SKM-1 treated with dmso at 0.1 percent for 144 hours (cell line): ENCODE measurements around the gene PCDHB12.
"Not testable (repeated sequence)": the region's sequence is repeated elsewhere in the genome, so short reads cannot be mapped to it uniquely, and the experiment has no call there.

ENCODE experiments used
- DNase-seq: peaks from one replicate; lab custom pipeline; 2025; ENCODE audit not compliant: unreplicated experiment; lab: John Stamatoyannopoulos, UW

Gene PCDHB12

DNA sequence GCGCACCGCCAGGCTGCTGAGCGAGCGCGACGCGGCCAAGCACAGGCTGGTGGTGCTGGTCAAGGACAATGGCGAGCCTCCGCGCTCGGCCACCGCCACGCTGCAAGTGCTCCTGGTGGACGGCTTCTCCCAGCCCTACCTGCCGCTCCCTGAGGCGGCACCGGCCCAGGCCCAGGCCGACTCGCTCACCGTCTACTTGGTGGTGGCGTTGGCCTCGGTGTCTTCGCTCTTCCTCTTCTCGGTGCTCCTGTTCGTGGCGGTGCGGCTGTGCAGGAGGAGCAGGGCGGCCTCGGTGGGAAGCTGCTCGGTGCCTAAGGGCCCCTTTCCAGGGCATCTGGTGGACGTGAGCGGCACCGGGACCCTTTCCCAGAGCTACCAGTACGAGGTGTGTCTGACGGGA, 6.9 kb upstream of the PCDHB12 start:
- not testable (repeated sequence) for DNase-seq

DNA sequence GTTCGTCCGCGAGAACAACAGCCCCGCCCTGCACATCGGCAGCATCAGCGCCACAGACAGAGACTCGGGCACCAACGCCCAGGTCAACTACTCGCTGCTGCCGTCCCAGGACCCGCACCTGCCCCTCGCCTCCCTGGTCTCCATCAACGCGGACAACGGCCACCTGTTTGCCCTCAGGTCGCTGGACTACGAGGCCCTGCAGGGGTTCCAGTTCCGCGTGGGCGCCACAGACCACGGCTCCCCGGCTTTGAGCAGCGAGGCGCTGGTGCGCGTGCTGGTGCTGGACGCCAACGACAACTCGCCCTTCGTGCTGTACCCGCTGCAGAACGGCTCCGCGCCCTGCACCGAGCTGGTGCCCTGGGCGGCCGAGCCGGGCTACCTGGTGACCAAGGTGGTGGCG, 1.8 kb downstream of the PCDHB12 start:
- not testable (repeated sequence) for DNase-seq

DNA sequence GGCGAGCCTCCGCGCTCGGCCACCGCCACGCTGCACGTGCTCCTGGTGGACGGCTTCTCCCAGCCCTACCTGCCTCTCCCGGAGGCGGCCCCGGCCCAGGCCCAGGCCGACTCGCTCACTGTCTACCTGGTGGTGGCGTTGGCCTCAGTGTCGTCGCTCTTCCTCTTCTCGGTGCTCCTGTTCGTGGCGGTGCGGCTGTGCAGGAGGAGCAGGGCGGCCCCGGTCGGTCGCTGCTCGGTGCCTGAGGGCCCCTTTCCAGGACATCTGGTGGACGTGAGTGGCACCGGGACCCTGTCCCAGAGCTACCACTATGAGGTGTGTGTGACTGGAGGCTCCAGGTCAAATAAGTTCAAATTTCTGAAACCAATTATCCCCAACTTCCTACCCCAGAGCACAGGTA, 2.3 kb downstream of the PCDHB12 start:
- not testable (repeated sequence) for DNase-seq

DNA sequence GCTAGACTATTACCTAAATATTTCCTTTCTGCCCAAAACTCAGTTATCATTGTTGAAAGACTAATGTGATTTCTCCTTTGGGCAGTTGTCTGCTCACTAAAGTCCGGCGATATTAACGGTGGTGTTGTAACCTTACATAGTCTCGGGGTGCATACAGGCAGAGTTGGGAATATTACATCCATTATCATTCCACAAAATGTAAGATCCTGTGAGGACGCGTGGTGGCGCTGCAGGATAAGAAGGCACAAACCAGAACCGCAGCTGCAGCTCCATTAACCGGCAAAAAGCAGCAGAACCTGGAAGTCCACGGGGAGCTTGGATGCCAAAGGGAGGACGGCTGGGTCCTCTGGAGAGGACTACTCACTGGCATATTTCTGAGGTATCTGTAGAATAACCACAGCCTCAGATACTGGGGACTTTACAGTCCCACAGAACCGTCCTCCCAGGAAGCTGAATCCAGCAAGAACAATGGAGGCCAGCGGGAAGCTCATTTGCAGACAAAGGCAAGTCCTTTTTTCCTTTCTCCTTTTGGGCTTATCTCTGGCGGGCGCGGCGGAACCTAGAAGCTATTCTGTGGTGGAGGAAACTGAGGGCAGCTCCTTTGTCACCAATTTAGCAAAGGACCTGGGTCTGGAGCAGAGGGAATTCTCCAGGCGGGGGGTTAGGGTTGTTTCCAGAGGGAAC, 5.3 kb downstream of the PCDHB12 start, which contains the start of gene PCDHB13:
TSS of gene PCDHB13 (plus strand) at position 264 of the 684 bp plus-strand sequence. CDS start at position 469, 205 bp downstream.
- not testable (repeated sequence) for DNase-seq

DNA sequence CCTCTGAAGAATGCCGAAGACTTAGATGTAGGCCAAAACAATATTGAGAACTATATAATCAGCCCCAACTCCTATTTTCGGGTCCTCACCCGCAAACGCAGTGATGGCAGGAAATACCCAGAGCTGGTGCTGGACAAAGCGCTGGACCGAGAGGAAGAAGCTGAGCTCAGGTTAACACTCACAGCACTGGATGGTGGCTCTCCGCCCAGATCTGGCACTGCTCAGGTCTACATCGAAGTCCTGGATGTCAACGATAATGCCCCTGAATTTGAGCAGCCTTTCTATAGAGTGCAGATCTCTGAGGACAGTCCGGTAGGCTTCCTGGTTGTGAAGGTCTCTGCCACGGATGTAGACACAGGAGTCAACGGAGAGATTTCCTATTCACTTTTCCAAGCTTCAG, 6.1 kb downstream of the PCDHB12 start:
- DNase-seq, result not testable (repeated sequence)

DNA sequence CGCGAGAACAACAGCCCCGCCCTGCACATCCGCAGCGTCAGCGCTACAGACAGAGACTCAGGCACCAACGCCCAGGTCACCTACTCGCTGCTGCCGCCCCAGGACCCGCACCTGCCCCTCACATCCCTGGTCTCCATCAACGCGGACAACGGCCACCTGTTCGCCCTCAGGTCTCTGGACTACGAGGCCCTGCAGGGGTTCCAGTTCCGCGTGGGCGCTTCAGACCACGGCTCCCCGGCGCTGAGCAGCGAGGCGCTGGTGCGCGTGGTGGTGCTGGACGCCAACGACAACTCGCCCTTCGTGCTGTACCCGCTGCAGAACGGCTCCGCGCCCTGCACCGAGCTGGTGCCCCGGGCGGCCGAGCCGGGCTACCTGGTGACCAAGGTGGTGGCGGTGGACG, 7.0 kb downstream of the PCDHB12 start:
- DNase-seq, result not testable (repeated sequence)

DNA sequence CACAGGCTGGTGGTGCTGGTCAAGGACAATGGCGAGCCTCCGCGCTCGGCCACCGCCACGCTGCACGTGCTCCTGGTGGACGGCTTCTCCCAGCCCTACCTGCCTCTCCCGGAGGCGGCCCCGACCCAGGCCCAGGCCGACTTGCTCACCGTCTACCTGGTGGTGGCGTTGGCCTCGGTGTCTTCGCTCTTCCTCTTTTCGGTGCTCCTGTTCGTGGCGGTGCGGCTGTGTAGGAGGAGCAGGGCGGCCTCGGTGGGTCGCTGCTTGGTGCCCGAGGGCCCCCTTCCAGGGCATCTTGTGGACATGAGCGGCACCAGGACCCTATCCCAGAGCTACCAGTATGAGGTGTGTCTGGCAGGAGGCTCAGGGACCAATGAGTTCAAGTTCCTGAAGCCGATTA, 7.5 kb downstream of the PCDHB12 start:
- not testable (repeated sequence) for DNase-seq

DNA sequence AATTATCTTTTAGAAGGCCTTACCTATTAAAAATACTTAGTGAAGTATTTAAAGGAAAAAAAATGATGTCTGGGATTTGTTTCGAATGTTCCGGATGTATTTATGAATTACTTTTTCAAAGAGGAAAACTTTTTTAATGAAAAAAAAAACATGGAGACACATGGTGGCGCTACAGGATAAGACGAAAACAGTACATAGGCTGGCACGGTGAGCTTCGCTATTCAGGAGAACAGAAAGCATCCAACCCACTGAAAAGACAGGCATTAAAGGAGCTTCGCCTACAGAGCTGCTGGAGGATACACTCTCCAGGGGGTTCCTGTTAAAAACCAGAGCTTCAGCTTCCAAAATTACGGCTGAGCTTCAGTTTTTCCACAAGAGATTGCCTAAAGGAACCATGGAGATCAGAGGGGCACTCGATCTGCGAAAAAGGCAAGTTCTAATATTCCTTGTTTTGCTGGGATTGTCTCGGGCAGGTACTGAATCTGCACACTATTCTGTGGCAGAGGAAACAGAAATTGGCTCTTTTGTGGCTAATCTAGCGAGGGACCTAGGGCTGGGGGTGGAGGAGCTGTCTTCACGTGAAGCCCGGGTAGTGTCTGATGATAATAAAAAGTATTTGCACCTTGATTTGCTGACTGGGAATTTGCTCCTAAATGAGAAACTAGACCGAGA, 14.7 kb downstream of the PCDHB12 start, which contains the start of gene PCDHB14:
TSS of gene PCDHB14 (plus strand) at position 232 of the 672 bp plus-strand sequence. CDS start at position 395, 163 bp downstream.
- no peak for DNase-seq

DNA sequence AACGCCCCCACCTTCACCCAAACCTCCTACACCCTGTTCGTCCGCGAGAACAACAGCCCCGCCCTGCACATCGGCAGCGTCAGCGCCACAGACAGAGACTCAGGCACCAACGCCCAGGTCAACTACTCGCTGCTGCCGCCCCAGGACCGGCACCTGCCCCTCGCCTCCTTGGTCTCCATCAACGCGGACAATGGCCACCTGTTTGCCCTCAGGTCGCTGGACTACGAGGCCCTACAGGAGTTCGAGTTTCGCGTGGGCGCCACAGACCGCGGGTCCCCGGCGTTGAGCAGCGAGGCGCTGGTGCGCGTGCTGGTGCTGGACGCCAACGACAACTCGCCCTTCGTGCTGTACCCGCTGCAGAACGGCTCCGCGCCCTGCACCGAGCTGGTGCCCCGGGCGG, 16.3 kb downstream of the PCDHB12 start:
- not testable (repeated sequence) for DNase-seq

DNA sequence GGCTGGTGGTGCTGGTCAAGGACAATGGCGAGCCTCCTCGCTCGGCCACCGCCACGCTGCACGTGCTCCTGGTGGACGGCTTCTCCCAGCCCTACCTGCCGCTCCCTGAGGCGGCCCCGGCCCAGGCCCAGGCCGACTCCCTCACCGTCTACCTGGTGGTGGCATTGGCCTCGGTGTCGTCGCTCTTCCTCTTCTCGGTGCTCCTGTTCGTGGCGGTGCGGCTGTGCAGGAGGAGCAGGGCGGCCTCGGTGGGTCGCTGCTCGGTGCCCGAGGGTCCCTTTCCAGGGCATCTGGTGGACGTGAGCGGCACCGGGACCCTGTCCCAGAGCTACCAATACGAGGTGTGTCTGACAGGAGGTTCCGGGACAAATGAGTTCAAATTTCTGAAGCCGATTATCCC, 16.9 kb downstream of the PCDHB12 start:
- DNase-seq, result not testable (repeated sequence)

DNA sequence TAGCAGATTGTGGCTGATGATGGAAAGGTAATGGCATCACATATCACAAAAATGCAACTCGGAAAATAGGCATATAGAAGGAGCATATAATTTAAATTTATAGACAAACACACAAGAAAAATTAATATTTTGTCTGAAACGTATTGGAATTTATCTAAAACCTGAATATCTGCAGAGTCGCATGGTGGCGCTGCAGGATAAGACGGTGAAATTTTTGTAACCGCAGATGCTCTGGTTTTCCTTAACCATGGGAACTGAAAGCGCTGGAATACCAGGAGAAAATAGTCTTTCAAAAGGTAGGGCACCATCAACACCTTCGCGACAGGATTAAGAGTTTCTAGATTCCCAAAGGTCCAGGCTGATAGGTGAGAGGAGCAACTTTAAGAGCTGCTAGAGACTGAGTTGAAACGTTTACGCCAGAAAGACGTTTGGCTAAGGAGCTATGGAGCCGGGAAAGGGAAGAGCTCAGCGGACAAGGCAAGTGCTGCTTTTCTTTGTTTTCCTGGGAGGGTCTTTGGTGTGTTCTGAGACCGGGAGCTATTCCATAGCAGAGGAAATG, 25.7 kb downstream of the PCDHB12 start:
- no peak for DNase-seq

DNA sequence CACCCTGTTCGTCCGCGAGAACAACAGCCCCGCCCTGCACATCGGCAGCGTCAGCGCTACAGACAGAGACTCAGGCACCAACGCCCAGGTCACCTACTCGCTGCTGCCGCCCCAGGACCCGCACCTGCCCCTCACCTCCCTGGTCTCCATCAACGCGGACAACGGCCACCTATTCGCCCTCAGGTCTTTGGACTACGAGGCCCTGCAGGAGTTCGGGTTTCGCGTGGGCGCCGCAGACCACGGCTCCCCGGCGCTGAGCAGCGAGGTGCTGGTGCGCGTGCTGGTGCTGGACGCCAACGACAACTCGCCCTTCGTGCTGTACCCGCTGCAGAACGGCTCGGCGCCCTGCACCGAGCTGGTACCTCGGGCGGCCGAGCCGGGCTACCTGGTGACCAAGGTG, 27.4 kb downstream of the PCDHB12 start:
- not testable (repeated sequence) for DNase-seq

DNA sequence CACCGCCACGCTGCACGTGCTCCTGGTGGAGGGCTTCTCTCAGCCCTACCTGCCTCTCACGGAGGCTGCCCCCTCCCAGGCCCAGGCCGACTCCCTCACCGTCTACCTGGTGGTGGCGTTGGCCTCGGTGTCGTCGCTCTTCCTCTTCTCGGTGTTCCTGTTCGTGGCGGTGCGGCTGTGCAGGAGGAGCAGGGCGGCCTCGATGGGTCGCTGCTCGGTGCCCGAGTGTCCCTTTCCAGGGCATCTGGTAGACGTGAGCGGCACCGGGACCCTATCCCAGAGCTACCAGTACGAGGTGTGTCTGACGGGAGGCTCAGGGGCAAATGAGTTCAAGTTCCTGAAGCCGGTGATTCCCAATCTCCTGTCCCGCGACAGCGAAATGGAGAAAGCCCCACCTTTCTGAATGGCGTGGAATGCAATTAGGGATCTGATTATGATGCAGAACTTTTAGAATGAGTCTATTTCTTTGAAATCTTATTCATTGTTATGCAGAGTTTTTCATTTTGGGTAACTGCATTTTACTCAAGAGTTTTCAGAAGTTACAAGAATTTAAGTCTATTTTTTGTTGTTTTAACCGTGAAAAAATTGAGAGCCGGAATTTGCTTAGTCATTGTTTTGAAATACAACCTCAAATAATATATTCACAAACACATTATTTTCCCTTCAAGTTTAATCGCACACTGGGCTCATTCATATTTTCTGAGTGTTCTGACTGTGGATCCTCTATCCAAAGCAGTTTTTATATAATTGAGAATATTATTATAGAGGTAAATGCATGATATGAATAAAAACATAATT, 28.2 kb downstream of the PCDHB12 start:
- no peak for DNase-seq

DNA sequence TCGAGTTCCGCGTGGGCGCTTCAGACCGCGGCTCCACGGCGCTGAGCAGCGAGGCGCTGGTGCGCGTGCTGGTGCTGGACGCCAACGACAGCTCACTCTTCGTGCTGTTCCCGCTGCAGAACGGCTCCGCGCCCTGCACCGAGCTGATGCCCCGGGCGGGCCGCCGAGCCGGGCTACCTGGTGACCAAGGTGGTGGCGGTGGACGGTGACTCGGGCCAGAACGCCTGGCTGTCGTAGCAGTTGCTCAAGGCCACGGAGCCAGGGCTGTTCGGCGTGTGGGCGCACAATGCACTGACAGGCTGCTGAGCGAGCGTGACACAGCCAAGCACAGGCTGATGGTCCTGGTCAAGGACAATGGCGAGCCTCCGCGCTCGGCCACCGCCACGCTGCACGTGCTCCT, 33.0 kb downstream of the PCDHB12 start:
- DNase-seq, result no peak

DNA sequence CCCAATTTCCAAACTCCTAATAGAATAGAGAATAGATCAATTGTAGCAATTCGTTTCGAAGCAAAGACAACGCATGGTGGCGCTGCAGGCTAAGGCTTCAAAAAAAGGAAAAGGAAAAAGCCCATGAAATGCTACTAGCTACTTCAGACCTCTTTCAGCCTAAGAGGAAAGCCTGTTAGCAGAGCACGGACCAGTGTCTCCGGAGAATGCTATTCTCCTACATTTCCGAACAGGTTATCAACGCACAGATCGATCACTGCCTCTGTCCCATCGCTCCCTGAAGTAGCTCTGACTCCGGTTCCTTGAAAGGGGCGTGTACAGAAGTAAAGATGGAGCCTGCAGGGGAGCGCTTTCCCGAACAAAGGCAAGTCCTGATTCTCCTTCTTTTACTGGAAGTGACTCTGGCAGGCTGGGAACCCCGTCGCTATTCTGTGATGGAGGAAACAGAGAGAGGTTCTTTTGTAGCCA, 36.8 kb downstream of the PCDHB12 start, which contains the start of gene PCDHB15:
TSS of gene PCDHB15 (plus strand) at position 146 of the 468 bp plus-strand sequence. CDS start at position 330, 184 bp downstream.
- no peak for DNase-seq

DNA sequence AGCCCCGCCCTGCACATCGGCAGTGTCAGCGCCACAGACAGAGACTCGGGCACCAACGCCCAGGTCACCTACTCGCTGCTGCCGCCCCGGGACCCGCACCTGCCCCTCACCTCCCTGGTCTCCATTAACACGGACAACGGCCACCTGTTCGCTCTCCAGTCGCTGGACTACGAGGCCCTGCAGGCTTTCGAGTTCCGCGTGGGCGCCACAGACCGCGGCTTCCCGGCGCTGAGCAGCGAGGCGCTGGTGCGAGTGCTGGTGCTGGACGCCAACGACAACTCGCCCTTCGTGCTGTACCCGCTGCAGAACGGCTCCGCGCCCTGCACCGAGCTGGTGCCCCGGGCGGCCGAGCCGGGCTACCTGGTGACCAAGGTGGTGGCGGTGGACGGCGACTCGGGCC, 38.5 kb downstream of the PCDHB12 start:
- not testable (repeated sequence) for DNase-seq

DNA sequence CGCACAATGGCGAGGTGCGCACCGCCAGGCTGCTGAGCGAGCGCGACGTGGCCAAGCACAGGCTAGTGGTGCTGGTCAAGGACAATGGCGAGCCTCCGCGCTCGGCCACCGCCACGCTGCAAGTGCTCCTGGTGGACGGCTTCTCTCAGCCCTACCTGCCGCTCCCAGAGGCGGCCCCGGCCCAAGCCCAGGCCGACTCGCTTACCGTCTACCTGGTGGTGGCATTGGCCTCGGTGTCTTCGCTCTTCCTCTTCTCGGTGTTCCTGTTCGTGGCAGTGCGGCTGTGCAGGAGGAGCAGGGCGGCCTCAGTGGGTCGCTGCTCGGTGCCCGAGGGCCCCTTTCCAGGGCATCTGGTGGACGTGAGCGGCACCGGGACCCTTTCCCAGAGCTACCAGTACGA, 38.9 kb downstream of the PCDHB12 start:
- DNase-seq, result not testable (repeated sequence)

DNA sequence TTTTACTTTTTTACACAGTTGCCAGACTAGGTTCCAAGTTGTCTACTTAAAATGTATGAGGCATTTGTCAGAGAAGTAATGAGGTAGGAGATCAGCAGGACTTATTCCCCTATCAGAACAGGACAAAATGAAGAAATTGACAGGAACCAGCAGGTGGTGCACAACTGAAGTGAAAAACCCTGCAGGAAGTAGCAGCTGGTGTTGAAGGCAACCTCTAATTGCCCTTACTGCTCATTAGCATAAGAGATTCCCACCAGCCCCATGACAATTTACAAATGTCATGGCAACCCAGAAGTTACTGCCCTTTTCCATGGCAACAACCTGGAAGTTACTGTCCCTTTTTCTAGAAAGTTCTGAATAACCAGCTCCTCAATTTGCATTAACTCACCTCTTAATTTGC, 42.1 kb downstream of the PCDHB12 start:
- DNase-seq, result no peak

DNA sequence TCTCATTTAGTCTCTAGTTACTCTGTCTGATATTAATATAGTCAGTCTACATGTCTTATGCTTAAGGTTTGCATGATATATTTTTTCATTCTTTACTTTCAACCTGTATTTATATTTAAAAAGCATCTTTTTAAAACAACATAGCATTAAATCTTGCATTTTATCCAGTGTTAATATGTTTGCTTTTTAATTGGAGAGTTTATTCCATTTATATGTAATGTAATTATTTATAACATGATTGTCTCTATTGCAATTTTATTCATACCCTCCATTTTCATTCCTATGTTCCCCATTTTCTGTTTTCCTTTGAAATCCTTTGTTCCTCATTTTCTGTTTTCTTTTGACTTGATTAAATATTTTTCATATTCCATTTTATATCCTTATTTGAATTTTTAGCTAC, 49.9 kb downstream of the PCDHB12 start:
- DNase-seq, result no peak

DNA sequence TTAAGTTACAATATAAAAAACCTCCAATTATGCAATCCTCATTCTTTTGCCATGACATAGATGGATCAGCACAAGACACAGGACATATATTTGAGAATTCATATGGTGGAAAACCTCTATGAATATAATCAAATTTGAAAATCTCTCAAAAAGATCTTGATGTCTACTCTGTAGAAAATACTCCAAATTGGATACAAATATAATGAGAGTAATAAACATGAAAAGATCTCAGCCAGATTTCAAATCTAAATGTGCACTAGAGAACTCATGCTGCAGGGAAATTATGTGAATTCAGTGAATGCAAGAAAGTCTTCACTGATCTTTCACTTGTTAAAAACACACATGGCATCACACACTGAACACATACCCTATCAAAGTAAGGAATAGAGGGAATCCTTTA, 50.4 kb downstream of the PCDHB12 start:
- no peak for DNase-seq
